Activated gamma-delta T cell (primary cell): Measurements from ENCODE around the gene RANBP10.
"Not testable (repeated sequence)": the region's sequence is repeated elsewhere in the genome, so short reads cannot be mapped to it uniquely, and the experiment has no call there.

Experiments used
- DNase-seq: peaks from one replicate; lab custom pipeline; 2025; lab: John Stamatoyannopoulos, UW
- total RNA-seq, 2 donors: gene quantifications; one replicate each; lab custom pipeline; 2026; lab: John Stamatoyannopoulos, UW

RANBP10 gene
- 26.6 to 27.7 reads per million in 2 donors for total RNA-seq

- peak; percentile 85 for DNase-seq
These were observed at the start of gene RANBP10, which contains the start of gene TSNAXIP1 for GRCh38 chr16:67806428-67807147. TSS of gene RANBP10 (minus strand) at chr16:67806560. CDS start at chr16:67806536, 24 bp downstream. TSS of gene TSNAXIP1 (plus strand) at chr16:67806889. CDS start at chr16:67807150, 261 bp downstream.

GRCh38 chr16:67855789-67856188 is 49.4 kb upstream of the RANBP10 start:
- DNase-seq = no peak

- no peak for DNase-seq
These were observed 47.3 kb upstream of the RANBP10 start for GRCh38 chr16:67853670-67854069.

GRCh38 chr16:67848118-67848517 is 41.8 kb upstream of the RANBP10 start:
- no peak for DNase-seq

GRCh38 chr16:67847064-67847861 is 40.9 kb upstream of the RANBP10 start, which contains the start of gene CENPT:
TSS of gene CENPT (minus strand) at chr16:67847693. CDS start at chr16:67833859, 13,834 bp downstream.
- no peak for DNase-seq

GRCh38 chr16:67846320-67847063 is 40.1 kb upstream of the RANBP10 start, which contains the start of gene NUTF2:
TSS of gene NUTF2 (plus strand) at chr16:67846933. CDS start at chr16:67865131, 18,198 bp downstream.
- DNase-seq = peak; percentile 86

GRCh38 chr16:67846063-67846319 is 39.6 kb upstream of the RANBP10 start:
- no peak for DNase-seq

- no peak for DNase-seq
These were observed 39.1 kb upstream of the RANBP10 start for GRCh38 chr16:67845291-67846062.

- no peak for DNase-seq
These were observed 38.1 kb upstream of the RANBP10 start for GRCh38 chr16:67844497-67844896.

GRCh38 chr16:67843343-67843765 is 37.0 kb upstream of the RANBP10 start:
- DNase-seq = no peak

- peak; percentile 54 for DNase-seq
These were observed 36.4 kb upstream of the RANBP10 start for GRCh38 chr16:67842509-67843342.

GRCh38 chr16:67841816-67842508 is 35.6 kb upstream of the RANBP10 start, which contains the start of gene THAP11:
TSS of gene THAP11 (plus strand) at chr16:67842320. CDS start at chr16:67842555, 235 bp downstream.
- DNase-seq = peak; percentile 76

GRCh38 chr16:67841198-67841815 is 34.9 kb upstream of the RANBP10 start:
- DNase-seq = no peak

GRCh38 chr16:67837811-67838210 is 31.5 kb upstream of the RANBP10 start:
- DNase-seq = no peak

- DNase-seq = not testable (repeated sequence)
These were observed 30.8 kb upstream of the RANBP10 start for GRCh38 chr16:67837190-67837589.

GRCh38 chr16:67834242-67834614 is 27.9 kb upstream of the RANBP10 start:
- DNase-seq = no peak

- peak; percentile 67 for DNase-seq
These were observed 27.3 kb upstream of the RANBP10 start for GRCh38 chr16:67833415-67834241.

GRCh38 chr16:67833030-67833414 is 26.7 kb upstream of the RANBP10 start:
- DNase-seq = no peak
